ENCODE results near the gene UFL1.

Gene UFL1

DNA sequence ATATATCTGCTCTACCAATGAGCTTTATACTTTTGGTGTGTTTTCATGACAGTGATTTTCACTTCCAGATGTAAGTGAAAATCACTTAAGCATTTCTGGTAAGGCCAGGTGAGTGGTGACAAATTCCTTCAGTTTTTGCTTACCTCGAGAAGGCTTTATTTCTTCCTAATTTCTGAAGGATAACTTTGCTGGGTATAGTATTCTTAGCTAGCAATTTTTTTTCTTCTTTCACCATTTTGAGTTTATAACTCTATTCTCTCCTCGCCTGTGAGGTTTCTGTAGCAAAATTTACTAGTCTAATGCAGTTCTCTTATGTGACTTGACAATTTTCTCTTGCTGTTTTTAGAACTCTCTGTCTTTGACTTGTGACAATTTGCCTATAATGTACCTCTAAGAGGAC is 48.4 kb downstream of the UFL1 start:
- FAIRE-seq (no peak), DNase-seq (ENCODE audit: extremely low spot score, insufficient read length, low read depth) (no peak)

DNA sequence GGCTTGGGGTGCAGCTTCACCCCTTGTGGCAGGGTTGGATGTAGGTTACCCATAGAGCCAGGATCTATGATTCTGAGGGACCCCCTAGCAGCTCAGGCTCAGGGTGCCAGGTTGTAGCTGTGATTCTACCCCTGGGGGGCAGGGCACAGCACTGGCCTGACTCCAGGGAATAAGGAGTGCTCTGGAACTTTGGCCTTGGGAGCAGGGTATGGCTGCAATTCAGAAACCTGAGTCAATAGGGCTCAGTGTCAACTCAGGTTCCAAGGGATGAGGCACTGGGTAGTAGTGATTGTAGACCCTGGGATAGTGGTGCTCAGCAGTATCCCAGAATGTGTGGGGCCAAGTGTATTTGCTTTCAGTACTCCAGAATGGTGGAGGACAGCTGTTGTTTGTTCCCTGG is 49.9 kb downstream of the UFL1 start:
- FAIRE-seq (no peak), DNase-seq (ENCODE audit: extremely low spot score, insufficient read length, low read depth) (no peak)

DNA sequence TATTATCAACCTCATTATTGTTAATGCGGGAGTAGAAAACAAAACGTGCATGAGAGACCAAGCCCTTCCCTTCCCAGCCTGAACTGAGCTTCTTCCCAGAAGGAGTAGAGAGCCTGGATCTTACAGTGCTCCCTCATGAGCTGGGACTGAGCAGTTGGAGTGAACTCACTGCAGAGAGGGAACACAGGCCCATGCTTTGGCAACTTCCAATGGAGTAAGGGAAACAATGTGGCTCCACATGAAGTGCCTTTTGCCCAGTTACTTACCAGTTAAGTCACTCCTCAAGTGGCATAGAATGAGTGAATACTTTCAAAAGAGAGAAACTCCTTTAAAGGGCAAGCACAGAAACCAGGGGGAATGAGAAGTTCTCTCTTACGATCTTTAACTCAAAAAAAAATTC is 53.8 kb downstream of the UFL1 start:
- FAIRE-seq, result no peak

DNA sequence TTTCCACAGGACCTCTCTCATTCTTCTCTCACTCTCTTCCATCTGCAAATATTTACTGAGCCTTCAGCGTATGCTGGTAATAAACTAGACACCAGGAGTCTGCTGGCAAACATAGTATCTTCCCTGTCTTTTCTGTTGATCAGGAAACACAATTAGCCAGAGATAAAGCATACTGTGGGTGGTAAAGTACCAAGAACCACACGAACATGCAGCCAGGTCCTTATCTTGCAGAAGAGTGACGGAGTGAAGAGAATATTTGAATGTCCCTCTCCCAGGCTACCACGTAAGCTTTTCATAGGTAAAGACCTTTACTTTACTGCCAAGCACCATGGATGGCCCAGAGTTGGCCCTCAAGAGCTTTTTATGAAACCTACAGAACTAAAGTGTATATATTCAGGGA is 54.6 kb downstream of the UFL1 start:
- FAIRE-seq (no peak), DNase-seq (ENCODE audit: extremely low spot score, insufficient read length, low read depth) (no peak)

More for the DNA sequence above, 53.8 kb downstream of the UFL1 start:
- no peak for DNase-seq (ENCODE audit: extremely low spot score, insufficient read length, low read depth)

DNA sequence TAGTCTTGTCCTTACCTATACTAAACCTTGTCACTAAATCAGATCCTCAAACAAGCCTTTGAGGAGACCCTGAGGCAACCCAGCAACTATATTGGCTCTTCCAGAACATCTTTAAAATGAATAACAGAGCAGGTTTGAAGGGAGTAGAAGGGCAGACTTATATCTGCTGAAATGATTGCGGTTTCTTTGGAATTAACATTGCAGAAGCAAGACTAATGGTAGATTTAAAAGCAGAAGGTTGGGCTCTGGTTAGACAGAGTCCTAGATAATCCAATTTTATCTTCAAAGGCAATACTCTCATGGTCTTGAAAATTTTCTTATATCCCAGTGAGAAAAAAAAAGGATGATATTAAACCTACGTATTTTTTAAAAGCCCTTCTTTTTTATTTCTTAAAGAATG is 60.4 kb downstream of the UFL1 start:
- no peak for FAIRE-seq
- no peak for DNase-seq (ENCODE audit: extremely low spot score, insufficient read length, low read depth)

DNA sequence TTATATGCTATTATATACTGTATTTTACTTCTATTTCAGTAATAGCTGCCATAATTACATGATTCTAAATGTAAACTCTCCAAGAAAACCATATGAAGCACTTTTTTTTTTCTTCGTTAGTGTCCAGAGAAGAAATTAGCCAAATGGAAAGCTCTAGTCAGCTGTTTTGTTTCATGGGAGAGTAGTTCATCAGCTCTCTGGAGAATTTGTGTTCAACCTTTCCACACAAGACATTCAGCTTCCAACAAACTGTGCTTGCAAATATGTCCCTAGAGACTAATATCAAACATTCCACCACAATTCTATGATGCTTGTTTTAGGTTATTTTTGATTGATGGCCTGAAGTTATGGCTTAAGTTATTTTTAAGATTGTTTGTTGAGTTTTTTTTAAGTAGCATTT is 60.8 kb downstream of the UFL1 start:
- no peak for DNase-seq (ENCODE audit: extremely low spot score, insufficient read length, low read depth)
- FAIRE-seq, result no peak

DNA sequence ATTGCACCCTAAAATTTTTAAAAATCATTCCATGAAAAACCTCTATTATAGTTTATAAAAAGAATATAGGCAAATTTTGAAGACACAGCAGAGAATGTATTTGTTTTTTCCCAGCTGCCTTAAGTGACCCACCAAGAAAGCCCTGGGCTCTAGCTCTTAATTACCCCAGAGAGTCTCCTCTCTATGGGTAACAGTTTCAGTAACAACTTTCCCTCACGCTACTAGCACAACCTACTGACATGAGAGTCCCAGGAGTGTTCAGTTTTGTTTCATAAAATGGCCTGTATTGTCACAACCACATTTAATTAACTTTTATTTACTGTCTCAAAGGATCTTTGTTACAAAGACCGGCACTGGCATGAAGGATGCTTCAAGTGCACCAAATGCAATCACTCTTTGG is 82.8 kb downstream of the UFL1 start:
- FAIRE-seq (no peak), DNase-seq (ENCODE audit: extremely low spot score, insufficient read length, low read depth) (no peak)
